CD4-positive, alpha-beta T cell treated with Interleukin-21 for 1 hour (primary cell): ENCODE data around the gene TBCE.
A peak's percentile ranks its signal among the peaks of the same experiment; 100 is the strongest.

Experiments used
- DNase-seq: peaks from one replicate; pipeline ENCODE4 v3.0.0-alpha.2; 2020

The TBCE gene

DNA sequence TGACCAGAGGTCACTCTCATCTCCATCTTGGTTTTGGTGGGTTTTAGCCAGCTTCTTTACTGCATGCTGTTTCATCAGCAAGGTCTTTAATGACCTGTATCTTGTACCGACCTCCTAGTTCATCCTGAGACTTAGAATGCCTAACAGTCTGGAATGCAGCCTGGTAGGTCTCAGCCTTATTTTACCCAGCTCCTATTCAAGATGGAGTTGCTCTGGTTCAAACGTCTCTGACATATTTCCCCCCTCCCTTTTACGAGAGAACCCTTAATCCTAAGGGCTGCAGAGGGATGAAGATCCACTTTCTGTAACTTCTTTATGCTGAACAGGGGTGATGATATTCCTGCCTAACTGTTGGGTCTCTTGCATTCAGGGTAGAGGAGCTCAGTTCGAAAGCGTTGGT lies 43.2 kb downstream of the TBCE start:
- no peak for DNase-seq

DNA sequence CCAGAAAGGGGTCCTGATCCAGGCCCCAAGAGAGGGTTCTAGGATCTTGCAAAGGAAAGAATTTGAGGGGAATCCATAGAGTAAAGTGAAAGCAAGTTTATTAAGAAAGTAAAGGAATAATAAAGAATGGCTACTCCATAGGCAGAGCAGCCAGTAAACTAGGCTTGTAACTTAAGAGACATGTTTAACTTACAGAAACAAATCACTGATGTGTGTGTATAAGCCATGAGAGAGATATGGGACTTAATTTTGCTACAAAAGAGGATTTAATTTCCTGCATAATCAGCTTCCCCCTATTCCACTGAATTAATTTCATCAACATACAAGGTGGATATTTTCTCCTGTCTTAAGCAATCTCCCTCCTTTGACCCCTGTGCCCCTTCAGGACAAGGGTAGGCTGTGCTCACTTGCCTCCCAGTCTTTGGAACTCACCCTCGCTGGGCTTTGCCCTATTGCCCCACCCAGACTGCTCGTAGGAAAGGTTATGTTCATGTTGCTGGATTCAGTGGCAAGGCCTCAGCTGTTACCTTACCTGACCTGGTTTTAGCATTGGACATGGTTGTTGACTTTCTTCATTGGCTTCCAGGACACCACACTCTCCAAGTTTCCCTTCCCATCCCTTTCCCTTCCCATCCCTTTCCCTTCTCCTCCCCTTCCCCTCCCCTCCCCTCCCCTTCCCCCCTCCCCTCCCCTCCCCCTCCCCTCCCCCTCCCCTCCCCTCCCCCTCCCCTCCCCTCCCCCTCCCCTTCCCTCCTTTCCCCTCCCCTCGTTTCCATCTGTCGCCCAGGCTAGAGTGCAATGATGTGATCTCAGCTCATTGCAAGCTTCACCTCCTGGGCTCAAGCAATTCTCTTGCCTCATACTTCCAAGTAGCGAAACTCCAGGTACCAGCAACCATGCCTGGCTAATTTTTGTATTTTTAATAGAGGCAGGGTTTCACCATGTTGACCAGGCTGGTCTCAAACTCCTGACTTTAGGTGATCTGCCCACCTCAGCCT lies 44.6 kb downstream of the TBCE start:
- DNase-seq, result no peak

DNA sequence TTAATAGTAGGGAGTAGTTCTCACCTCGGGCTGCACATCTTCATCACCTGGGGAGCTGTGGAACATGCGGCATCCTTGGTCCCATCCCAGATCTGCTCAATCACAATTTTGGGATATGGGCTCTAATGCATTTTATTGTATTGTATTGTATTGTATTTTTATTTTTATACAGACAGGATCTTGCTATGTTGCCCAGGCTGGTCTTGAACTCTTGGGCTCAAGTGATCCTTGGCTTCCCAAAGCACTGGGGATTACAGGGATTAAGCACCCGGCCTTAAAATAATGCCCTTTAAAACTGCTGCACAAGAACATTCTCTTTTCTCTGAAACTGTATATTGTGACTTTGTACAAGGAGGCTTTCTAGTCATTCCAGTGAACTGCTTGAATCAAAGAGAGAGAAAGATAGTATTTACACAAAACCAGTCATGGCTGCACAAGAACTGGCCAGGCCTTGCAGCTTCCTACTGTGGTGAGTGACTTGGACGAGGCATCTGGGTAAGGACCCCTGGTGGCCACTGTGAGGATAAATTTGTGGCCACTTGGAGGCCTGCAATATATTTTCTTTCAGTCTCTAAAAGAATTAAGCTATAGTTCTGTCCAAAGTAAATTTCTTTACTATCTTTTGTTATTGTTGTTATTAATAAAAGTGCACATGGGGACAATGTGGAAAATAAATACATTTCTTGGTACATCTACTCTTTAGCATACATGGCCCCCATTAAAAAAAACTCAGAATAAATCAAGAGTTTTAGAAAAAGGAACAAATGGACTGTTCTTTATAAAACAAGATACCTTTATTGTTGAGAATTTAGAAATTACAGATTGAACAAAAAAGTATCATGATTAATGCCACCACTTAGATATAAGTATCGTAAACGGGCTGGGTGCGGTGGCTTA lies 48.0 kb downstream of the TBCE start:
- DNase-seq, result peak; percentile 76

DNA sequence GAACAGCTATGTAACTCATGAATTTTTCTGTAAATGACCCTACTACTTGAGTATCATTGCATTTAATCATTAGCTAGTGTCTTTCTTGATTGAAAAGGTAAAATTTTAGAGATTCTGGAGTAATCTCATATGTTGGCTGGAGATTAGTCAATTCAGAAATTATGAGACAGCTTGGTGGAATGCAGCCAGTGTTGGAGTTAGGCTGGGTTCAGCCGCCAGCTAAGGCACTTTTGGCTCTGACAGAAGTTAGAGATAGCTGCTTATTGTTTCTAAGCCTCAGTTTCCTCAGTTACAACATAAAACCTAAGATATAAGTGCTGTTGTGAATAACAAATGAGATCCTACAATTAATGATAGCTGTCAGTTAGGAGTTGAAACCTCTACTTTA lies 49.4 kb downstream of the TBCE start:
- DNase-seq, result no peak

GRCh38 chr1:235417086-235417697 lies 50.0 kb downstream of the TBCE start:
- DNase-seq, result peak; percentile 77

GRCh38 chr1:235421751-235422150 lies 54.5 kb downstream of the TBCE start:
- DNase-seq, result no peak

DNA sequence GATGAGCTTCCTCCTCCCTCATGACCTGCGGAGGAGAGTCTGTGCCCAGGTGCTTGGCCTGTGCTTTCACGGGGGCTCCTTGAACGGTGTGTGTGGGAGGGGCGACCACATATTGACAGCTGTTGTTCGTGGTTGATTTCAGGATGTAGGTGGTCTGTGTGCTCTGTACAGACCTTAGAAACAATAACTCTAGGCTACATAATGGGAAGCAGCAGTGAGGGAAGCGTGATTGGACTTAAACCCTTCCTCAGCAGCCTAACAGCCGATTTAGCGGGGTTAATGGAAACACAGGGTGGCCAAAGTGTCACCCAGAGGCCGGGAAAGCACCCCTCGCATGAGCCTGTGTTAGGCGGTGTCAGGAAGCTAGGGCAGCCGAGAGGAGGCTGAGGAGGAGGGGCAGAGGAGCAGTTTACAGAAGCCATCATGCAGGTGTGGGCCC lies 56.0 kb downstream of the TBCE start:
- DNase-seq, result peak; percentile 4

DNA sequence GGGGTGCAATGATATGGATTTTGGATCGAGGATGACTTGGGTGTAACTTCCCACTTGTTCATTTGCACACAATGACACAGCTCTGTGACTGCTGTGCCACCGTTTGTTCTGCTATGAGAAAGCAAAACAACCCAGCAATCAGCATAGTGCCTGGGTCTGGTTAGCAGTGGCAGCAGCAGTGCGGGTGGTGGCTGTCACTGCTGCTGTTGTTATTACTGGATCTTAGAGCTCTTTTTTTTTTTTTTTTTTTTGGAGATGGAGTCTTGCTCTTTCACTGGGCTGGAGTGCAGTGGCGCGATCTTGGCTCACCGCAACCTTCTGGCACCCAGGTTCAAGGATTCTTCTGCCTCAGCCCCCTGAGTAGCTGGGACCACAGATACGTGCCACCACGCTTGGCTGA lies 56.9 kb downstream of the TBCE start:
- no peak for DNase-seq

DNA sequence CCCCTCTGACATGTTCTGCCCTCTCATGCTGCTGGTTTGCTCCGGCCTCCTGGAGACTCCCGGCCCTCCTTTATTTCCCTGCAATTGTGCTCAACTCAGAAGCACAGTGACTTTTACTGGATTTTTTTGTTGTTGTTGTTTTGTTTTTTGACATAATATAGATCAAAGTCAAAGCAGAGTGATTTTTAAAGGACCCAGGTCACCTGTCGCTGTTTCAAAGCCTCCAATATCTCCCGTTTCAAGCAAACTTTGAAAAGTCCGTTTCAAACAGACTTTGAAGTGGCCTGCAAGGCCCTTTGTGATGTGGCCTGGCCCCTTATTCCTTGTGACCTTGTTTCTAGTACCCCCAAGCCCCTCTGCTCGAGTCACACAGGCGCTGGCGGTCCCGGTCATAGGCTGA lies 58.1 kb downstream of the TBCE start:
- DNase-seq, result no peak

GRCh38 chr1:235426143-235426542 lies 58.9 kb downstream of the TBCE start:
- no peak for DNase-seq

DNA sequence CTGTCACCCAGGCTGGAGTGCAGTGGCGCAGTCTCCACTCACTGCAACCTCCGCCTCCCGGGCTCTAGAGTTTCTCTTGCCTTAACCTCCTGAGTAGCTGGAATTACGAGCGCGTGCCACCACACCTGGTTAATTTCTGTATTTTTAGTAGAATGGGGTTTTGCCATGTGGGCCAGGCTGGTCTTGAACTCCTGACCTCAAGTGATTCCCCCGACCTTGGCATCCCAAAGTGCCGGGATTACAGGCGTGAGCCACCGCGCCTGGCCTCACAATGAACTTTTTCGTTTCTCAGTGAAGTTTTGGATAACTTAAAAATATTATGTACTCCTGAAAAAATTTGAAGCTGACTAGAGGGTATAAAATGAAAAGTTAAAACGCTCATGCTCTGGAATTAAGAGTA lies 59.5 kb downstream of the TBCE start:
- no peak for DNase-seq

- no peak for DNase-seq
These were observed 60.2 kb downstream of the TBCE start for GRCh38 chr1:235427447-235427846.

DNA sequence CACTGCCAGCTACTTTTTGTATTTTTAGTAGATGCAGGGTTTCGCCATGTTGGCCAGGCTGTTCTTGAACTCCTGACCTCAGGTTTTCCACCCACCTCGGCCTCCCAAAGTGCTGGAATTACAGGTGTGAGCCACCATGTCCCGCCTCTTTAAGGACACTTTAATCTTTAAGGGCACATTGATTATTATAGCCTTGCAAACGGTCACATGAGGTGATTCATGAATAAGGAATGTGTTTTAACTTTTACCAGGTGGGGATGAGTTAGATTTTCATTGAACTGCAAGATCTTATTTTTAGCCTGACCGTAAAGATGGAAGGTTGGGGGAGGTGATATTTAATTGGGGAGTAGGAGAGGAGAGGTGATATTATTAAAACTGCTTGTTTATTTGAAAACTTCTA lies 61.9 kb downstream of the TBCE start:
- DNase-seq, result no peak

DNA sequence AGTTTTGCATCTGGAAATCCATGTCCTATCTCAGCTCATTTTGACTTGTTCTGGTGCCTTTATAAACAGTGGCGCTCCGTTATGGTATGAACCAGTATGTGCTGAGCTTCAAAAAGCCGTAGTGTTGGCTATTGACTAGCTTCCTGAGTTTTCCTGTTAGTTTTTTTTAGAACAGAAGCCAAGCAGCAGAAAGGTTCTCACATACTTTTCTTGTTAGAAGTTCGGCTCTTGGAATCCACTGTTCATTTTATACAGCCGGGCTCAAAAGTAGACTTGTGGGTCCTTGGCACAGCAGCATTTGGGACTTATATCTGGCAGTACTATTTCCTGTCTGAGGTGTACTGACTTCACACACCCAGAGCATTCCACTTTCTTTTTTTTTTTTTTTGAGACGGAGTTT lies 63.8 kb downstream of the TBCE start:
- no peak for DNase-seq

DNA sequence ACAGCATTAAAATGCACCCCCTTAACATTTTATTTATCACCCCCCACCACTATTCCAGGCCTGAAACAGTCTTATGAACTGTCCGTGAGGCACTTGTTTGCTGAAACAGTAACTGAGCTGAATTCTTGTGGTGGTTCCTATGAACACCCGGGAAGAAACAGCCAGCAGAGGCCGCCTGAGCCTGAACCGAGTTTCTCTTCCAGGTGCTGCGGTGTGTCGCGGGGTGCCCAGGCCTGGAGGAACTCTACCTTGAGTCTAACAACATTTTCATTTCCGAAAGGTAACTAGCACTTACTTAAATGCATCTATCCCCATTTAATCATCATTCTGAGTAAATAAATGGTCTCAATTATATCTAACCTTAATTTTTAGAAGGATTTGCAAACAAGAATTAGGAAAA lies 66.8 kb downstream of the TBCE start:
- no peak for DNase-seq

GRCh38 chr1:235441159-235441685 lies 74.0 kb downstream of the TBCE start:
- no peak for DNase-seq

- no peak for DNase-seq
These were observed 75.7 kb downstream of the TBCE start for GRCh38 chr1:235442788-235443429.

GRCh38 chr1:235448616-235449015 lies 81.4 kb downstream of the TBCE start:
- DNase-seq, result no peak

- DNase-seq, result no peak
These were observed 83.2 kb downstream of the TBCE start for GRCh38 chr1:235450433-235450832.

DNA sequence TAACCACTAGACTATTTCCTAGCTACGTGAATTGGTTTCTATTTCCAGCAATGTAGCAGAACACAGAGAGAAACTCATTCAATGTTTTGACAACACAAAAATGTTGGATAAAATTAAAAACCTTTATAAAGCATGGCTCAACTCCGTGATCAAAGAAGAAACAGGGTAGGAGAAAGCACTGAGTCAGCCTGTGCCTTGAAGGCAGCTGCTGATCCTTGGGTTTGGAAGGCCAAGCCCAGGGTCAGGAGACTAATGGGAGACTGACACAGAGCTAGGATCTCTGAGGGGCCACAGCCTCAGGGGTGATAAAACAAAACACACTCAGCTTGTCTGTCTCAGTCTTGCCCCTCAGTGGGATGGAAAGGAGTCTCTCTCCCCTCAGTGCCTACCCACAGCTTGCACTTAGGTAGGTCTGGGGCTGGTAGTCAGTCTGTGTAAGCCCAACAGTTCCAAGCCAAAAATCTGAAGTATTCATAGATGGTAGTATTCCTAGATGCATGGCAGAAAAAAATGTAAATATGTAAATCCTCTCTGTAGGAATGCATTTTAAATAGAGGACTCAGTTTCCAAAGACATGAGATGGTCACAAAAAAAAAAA lies 83.8 kb downstream of the TBCE start:
- DNase-seq, result no peak

DNA sequence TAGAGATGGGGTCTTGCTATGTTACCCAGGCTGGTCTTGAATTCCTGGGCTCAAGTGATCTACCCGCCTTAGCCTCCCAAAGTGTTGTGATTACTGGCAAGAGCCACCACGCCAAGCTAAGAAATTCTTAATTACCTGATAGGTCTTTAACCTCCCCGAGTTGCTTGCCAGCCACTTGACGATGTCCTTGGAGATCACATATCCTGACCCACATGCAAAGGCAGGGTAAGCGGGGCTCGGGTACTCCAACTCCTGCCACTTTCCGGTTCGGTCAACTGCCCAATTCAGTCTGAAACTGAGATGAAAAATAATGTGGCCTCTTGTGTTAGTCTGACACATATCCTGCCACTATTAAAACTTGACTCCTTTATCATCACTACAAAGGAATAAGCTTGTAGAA lies 86.8 kb downstream of the TBCE start:
- no peak for DNase-seq

- DNase-seq, result no peak
These were observed 87.9 kb downstream of the TBCE start for GRCh38 chr1:235455097-235455496.
